Measurements from ENCODE around the gene EVI5L.

DNA sequence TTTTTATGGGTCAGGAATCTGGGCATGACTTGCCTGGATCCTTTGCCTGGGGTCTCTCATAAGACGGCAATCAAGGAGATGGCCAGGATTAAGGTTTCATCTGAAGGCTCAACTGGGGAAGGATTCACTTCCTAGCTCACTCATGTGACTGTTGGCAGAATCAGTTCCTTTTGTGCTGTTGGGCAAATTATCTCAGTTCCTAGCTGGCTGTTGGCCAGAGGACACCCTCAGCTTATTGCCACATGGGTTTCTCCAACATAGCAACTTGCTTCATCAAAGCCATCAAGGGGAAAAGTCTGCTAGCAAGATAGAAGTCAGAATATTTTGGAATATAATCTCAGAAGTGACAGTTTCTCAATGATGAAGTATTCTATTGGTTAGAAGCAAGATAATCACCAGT is 12.2 kb upstream of the EVI5L start:
- TF ChIP-seq, protein P1, sequence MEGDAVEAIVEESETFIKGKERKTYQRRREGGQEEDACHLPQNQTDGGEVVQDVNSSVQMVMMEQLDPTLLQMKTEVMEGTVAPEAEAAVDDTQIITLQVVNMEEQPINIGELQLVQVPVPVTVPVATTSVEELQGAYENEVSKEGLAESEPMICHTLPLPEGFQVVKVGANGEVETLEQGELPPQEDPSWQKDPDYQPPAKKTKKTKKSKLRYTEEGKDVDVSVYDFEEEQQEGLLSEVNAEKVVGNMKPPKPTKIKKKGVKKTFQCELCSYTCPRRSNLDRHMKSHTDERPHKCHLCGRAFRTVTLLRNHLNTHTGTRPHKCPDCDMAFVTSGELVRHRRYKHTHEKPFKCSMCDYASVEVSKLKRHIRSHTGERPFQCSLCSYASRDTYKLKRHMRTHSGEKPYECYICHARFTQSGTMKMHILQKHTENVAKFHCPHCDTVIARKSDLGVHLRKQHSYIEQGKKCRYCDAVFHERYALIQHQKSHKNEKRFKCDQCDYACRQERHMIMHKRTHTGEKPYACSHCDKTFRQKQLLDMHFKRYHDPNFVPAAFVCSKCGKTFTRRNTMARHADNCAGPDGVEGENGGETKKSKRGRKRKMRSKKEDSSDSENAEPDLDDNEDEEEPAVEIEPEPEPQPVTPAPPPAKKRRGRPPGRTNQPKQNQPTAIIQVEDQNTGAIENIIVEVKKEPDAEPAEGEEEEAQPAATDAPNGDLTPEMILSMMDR (conservative IDR thresholded peaks at IDR 0.05; ENCODE audit: low read depth, low read length), result no peak
- TF ChIP-seq EZH2phosphoT487 (IDR thresholded peaks at IDR 0.05; ENCODE audit: borderline replicate concordance, low read length), result no peak
- no peak for TF ChIP-seq EZH2 (IDR thresholded peaks at IDR 0.05; ENCODE audit: low read length, unreplicated experiment)
